COLO829 (cell line): ENCODE data around the gene EVI5.
A peak's percentile ranks its signal among the peaks of the same experiment; 100 is the strongest.
"Not testable (repeated sequence)": the region's sequence is repeated elsewhere in the genome, so short reads cannot be mapped to it uniquely, and the experiment has no call there.

Source experiments
- DNase-seq: peaks from one replicate; pipeline ENCODE4 v3.0.0; 2012; ENCODE audit warnings: low spot score

EVI5 gene

GRCh38 chr1:92571578-92571977 is 213.3 kb downstream of the EVI5 start:
- DNase-seq, result no peak

GRCh38 chr1:92567211-92567868 is 217.6 kb downstream of the EVI5 start:
- no peak for DNase-seq

GRCh38 chr1:92563457-92564216 is 221.3 kb downstream of the EVI5 start:
- DNase-seq, result no peak

GRCh38 chr1:92556350-92556749 is 228.6 kb downstream of the EVI5 start:
- no peak for DNase-seq

- no peak for DNase-seq
Measured at GRCh38 chr1:92554216-92554615, 230.7 kb downstream of the EVI5 start.

GRCh38 chr1:92551916-92552315 is 233.0 kb downstream of the EVI5 start:
- no peak for DNase-seq

GRCh38 chr1:92544756-92545165 is 240.1 kb downstream of the EVI5 start:
- no peak for DNase-seq

GRCh38 chr1:92543131-92544055 is 241.5 kb downstream of the EVI5 start:
- no peak for DNase-seq

- DNase-seq, result peak; percentile 33
Measured at GRCh38 chr1:92538413-92539061, 246.4 kb downstream of the EVI5 start.

- peak; percentile 3 for DNase-seq
Measured at GRCh38 chr1:92538048-92538412, 246.9 kb downstream of the EVI5 start.

GRCh38 chr1:92536980-92537884 is 247.7 kb downstream of the EVI5 start:
- DNase-seq, result peak; percentile 40

GRCh38 chr1:92536211-92536979 is 248.5 kb downstream of the EVI5 start:
- DNase-seq, result peak; percentile 4

- DNase-seq, result not testable (repeated sequence)
Measured at GRCh38 chr1:92532371-92532770, 252.5 kb downstream of the EVI5 start.

- DNase-seq, result not testable (repeated sequence)
Measured at GRCh38 chr1:92531939-92532338, 253.0 kb downstream of the EVI5 start.

- no peak for DNase-seq
Measured at GRCh38 chr1:92527670-92528069, 257.2 kb downstream of the EVI5 start.

- not testable (repeated sequence) for DNase-seq
Measured at GRCh38 chr1:92524944-92525590, 259.8 kb downstream of the EVI5 start.

- no peak for DNase-seq
Measured at GRCh38 chr1:92519043-92519442, 265.9 kb downstream of the EVI5 start.

- DNase-seq, result no peak
Measured at GRCh38 chr1:92516574-92516973, 268.3 kb downstream of the EVI5 start.

GRCh38 chr1:92515796-92516201 is 269.1 kb downstream of the EVI5 start:
- no peak for DNase-seq

- DNase-seq, result no peak
Measured at GRCh38 chr1:92511541-92511940, 273.4 kb downstream of the EVI5 start.
